Measurements from ENCODE around the gene APBB2. TPM values are rescaled to one million over a fixed set of nuclear protein-coding genes. Genes with fewer than 3 reads are reported as not detected.

The APBB2 gene
- total and polyA plus RNA-seq, 10 of the 15 experiments (the other 5 are each of a cell fraction or from before 2014, with no cell fraction given), result 2.7 to 24.6 (median 19.0) TPM

- ChIA-PET POLR2A (no interaction called here), RAD21 (ENCODE audit: unreplicated experiment) (no interaction called here), SMC1A (ENCODE audit: uncharacterized antibody, unreplicated experiment) (interaction anchor here (1.2 to 1.5 kb wide), 2 partner anchors 11 to 23 kb away, joined by 3 to 4 read pairs; no protein-coding TSS in a partner anchor), CTCF (interaction anchor here (1.0 to 4.6 kb wide), 9 partner anchors 8 to 291 kb away, joined by 3 to 38 read pairs (median 8); no protein-coding TSS in a partner anchor)
- no peak for FAIRE-seq
- no peaks in the 10 kb centered on the region for H4K20me1 ChIP-seq (ENCODE audit: control insufficient read depth, insufficient read depth)
- no peak overlapping the region for H2AFZ ChIP-seq (ENCODE audit: control insufficient read depth, low read depth, low read length)
- in situ Hi-C loops (cut with MboI) (loop anchor here (25.0 kb wide), 1 partner anchor 744 kb away; no protein-coding TSS in a partner anchor), intact Hi-C loops (cut with micrococcal nuclease; ENCODE audit: unreplicated experiment) (no loop called here)
- no peak overlapping the region for H3K4me3 ChIP-seq
- no peaks in the 10 kb centered on the region for H3K4me1 ChIP-seq (ENCODE audit: control insufficient read depth, insufficient read depth, low read length)
- H3K27ac ChIP-seq (ENCODE audit: control insufficient read depth, insufficient read depth), result no peak overlapping the region
- H3K27me3 ChIP-seq (replicated peaks in 1 of 2; ENCODE audit: control insufficient read depth in 2 of 2, insufficient read depth in 2 of 2, low read length in 1 of 2), result no peaks in the 10 kb centered on the region; a peak in 1 of 4 replicates
- 19% methylated on average over 2 of the region's 4 CpGs for WGBS (ENCODE audit: insufficient coverage, insufficient replicate concordance, low lambda C conversion rate, missing lambda C conversion rate)
- no peak for DNase-seq (ENCODE audit: low read depth, low spot score)
- H3K9ac ChIP-seq (ENCODE audit: control insufficient read depth, insufficient read depth, low read length), result no peak overlapping the region
- no peak overlapping the region for H3K4me2 ChIP-seq (ENCODE audit: control insufficient read depth, insufficient read depth)
- no peaks in the 10 kb centered on the region for H3K36me3 ChIP-seq (ENCODE audit: control insufficient read depth in 2 of 2, insufficient read depth in 2 of 2, low read length in 1 of 2)
- no TSS peak for BruUV-seq (replicated peaks)
- TF ChIP-seq BACH1 (IDR thresholded peaks at IDR 0.05; ENCODE audit: borderline replicate concordance) (no peak), SKIL (IDR thresholded peaks at IDR 0.05; ENCODE audit: low read depth, poor library complexity, severe bottlenecking) (no peak), ATF2 (IDR thresholded peaks at IDR 0.05; ENCODE audit: low read length) (no peak), CTCF (IDR thresholded peaks at IDR 0.05 in 2 of 3, conservative IDR thresholded peaks at IDR 0.05 in 1 of 3; ENCODE audit: control insufficient read depth in 2 of 3, extremely low read depth in 1 of 3, insufficient read depth in 1 of 3, low read depth in 3 of 3, low read length in 3 of 3) (no peak), ASH2L (IDR thresholded peaks at IDR 0.05; ENCODE audit: borderline replicate concordance, low read depth) (no peak), YY1 (IDR thresholded peaks at IDR 0.05; ENCODE audit: low read depth, low read length) (no peak), RBBP5 (conservative IDR thresholded peaks at IDR 0.05) (no peak), SREBF2 (IDR thresholded peaks at IDR 0.05; ENCODE audit: low read length) (no peak), SRF (IDR thresholded peaks at IDR 0.05; ENCODE audit: low read depth in 2 of 2, low read length in 2 of 2) (no peak), SMAD1 (IDR thresholded peaks at IDR 0.05; ENCODE audit: low read depth, partially characterized antibody) (no peak), CBX5 (IDR thresholded peaks at IDR 0.05; ENCODE audit: low read depth) (no peak)
- TF ChIP-seq, protein P1, sequence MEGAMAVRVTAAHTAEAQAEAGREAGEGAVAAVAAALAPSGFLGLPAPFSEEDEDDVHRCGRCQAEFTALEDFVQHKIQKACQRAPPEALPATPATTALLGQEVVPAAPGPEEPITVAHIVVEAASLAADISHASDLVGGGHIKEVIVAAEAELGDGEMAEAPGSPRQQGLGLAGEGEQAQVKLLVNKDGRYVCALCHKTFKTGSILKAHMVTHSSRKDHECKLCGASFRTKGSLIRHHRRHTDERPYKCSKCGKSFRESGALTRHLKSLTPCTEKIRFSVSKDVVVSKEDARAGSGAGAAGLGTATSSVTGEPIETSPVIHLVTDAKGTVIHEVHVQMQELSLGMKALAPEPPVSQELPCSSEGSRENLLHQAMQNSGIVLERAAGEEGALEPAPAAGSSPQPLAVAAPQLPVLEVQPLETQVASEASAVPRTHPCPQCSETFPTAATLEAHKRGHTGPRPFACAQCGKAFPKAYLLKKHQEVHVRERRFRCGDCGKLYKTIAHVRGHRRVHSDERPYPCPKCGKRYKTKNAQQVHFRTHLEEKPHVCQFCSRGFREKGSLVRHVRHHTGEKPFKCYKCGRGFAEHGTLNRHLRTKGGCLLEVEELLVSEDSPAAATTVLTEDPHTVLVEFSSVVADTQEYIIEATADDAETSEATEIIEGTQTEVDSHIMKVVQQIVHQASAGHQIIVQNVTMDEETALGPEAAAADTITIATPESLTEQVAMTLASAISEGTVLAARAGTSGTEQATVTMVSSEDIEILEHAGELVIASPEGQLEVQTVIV (IDR thresholded peaks at IDR 0.05; ENCODE audit: borderline replicate concordance, partially characterized antibody), result no peak
- ATAC-seq, result no peak
- no peaks in the 10 kb centered on the region for H3K79me2 ChIP-seq (ENCODE audit: control insufficient read depth, insufficient read depth, low read length)
- H3K9me3 ChIP-seq (replicated peaks; ENCODE audit: control insufficient read depth, insufficient read depth, low read length), result no peaks in the 10 kb centered on the region
Observed at GRCh38 chr4:40918330-40918729, 296.0 kb downstream of the APBB2 start.
